Measurements from ENCODE around the gene ZBTB9.

- no peak for TF ChIP-seq CTCF (conservative IDR thresholded peaks at IDR 0.05; ENCODE audit: low read length)
- TF ChIP-seq EZH2phosphoT487 (IDR thresholded peaks at IDR 0.05; ENCODE audit: borderline replicate concordance), result no peak
Observed at GRCh38 chr6:33441457-33441856, 12.9 kb upstream of the ZBTB9 start.
